KMS-11 (cell line): ENCODE results near the gene GSDMA.

ENCODE experiments used
- H2AFZ ChIP-seq: fragments of 200-600 bp; sonication (generic); 2 replicates; pipeline ENCODE4 v1.6.1; 2016; ENCODE audit warnings: antibody characterized with exemption, mixed run types, low read depth
- H3K27ac ChIP-seq: fragments of 200-600 bp; sonication (generic); 2 replicates; pipeline ENCODE4 v1.6.1; 2016; ENCODE audit warnings: mild to moderate bottlenecking, mixed run types
- H3K27me3 ChIP-seq: fragments of 200-600 bp; sonication (generic); 2 replicates; pipeline ENCODE4 v1.6.1; 2017; ENCODE audit warnings: mild to moderate bottlenecking, low read depth, mixed run types, moderate library complexity; ENCODE audit not compliant: insufficient read depth
- H3K36me3 ChIP-seq: fragments of 200-600 bp; sonication (generic); 2 replicates; pipeline ENCODE4 v1.6.1; 2017; ENCODE audit warnings: mild to moderate bottlenecking, mixed run types; ENCODE audit not compliant: insufficient read depth
- H3K4me1 ChIP-seq: fragments of 200-600 bp; sonication (generic); 2 replicates; pipeline ENCODE4 v1.6.1; 2016; ENCODE audit warnings: mild to moderate bottlenecking, low read depth, mixed run types; ENCODE audit not compliant: poor library complexity, severe bottlenecking
- H3K4me2 ChIP-seq: fragments of 200-600 bp; sonication (generic); 2 replicates; pipeline ENCODE4 v1.7.0; 2016; ENCODE audit warnings: mild to moderate bottlenecking, mixed run types
- H3K4me3 ChIP-seq: fragments of 200-600 bp; sonication (generic); IDR thresholded peaks from 2 replicates; pipeline ENCODE4 v1.6.1; 2017; ENCODE audit warnings: low read depth, low read length, mixed read lengths; ENCODE audit not compliant: insufficient read depth
- H3K79me2 ChIP-seq: fragments of 200-600 bp; sonication (generic); 2 replicates; pipeline ENCODE4 v1.6.1; 2016; ENCODE audit warnings: low read depth, mixed run types; ENCODE audit not compliant: insufficient read depth
- H3K9ac ChIP-seq: fragments of 200-600 bp; sonication (generic); 2 replicates; pipeline ENCODE4 v1.6.1; 2016; ENCODE audit warnings: mild to moderate bottlenecking, mixed run types
- H4K20me1 ChIP-seq: fragments of 200-600 bp; sonication (generic); 2 replicates; pipeline ENCODE4 v1.6.1; 2016; ENCODE audit warnings: mild to moderate bottlenecking, mixed run types; ENCODE audit not compliant: insufficient read depth
- CTCF ChIP-seq: fragments of 200-600 bp; sonication (generic); conservative IDR thresholded peaks from 2 replicates; pipeline ENCODE4 v1.6.1; 2017; ENCODE audit warnings: low read depth, mild to moderate bottlenecking, antibody characterized with exemption, low read length, moderate library complexity, mixed read lengths

GSDMA gene

GRCh38 chr17:39973496-39973895 lies 10.7 kb downstream of the GSDMA start:
- TF ChIP-seq CTCF, result no peak
- Histone ChIP-seq H3K4me2 (no peak overlapping the region), H3K4me3 (no peak overlapping the region), H3K9ac (no peak overlapping the region), H3K27ac (no peak overlapping the region), H3K36me3 (no peaks in the 10 kb centered on the region), H3K27me3 (peaks cover 7% of the 10 kb centered on the region; the same call in 1 of the 2 replicates), H4K20me1 (no peaks in the 10 kb centered on the region), H3K4me1 (no peaks in the 10 kb centered on the region), H3K79me2 (no peaks in the 10 kb centered on the region), H2AFZ (no peak overlapping the region)

GRCh38 chr17:39974433-39974832 lies 11.6 kb downstream of the GSDMA start:
- Histone ChIP-seq H3K27ac (no peak overlapping the region), H4K20me1 (no peaks in the 10 kb centered on the region), H2AFZ (no peak overlapping the region), H3K79me2 (no peaks in the 10 kb centered on the region), H3K36me3 (no peaks in the 10 kb centered on the region), H3K27me3 (peaks cover 4% of the 10 kb centered on the region; the same call in 1 of the 2 replicates), H3K4me2 (no peak overlapping the region), H3K4me1 (peaks cover 4% of the 10 kb centered on the region), H3K9ac (no peak overlapping the region), H3K4me3 (no peak overlapping the region)
- no peak for TF ChIP-seq CTCF

- H3K79me2 ChIP-seq, result peaks cover 2% of the 10 kb centered on the region
- no peaks in the 10 kb centered on the region for H4K20me1 ChIP-seq
- peaks cover 9% of the 10 kb centered on the region for H3K4me1 ChIP-seq
- H3K4me2 ChIP-seq, result no peak overlapping the region
- no peak for TF ChIP-seq CTCF
- H3K27ac ChIP-seq, result no peak overlapping the region
- no peaks in the 10 kb centered on the region for H3K36me3 ChIP-seq
- no peak overlapping the region for H3K9ac ChIP-seq
- H2AFZ ChIP-seq, result no peak overlapping the region
- peaks cover 3% of the 10 kb centered on the region; the same call in 1 of the 2 replicates for H3K27me3 ChIP-seq
- H3K4me3 ChIP-seq, result no peak overlapping the region
Observed at GRCh38 chr17:39975801-39976200, 13.0 kb downstream of the GSDMA start.

GRCh38 chr17:39979016-39979670 lies 16.3 kb downstream of the GSDMA start:
- Histone ChIP-seq H3K27ac (no peak overlapping the region), H3K4me3 (no peak overlapping the region), H4K20me1 (no peaks in the 10 kb centered on the region), H3K79me2 (peaks cover 34% of the 10 kb centered on the region), H3K4me1 (peaks cover 27% of the 10 kb centered on the region), H3K4me2 (peak overlapping the region; percentile 50; the same call in 1 of the 2 replicates), H3K27me3 (no peaks in the 10 kb centered on the region), H3K9ac (no peak overlapping the region), H2AFZ (no peak overlapping the region), H3K36me3 (0 out of 2 replicates have a peak, but pooled peaks cover 6% of the 10 kb centered on the region)
- no peak for TF ChIP-seq CTCF
